Subcutaneous adipose tissue (tissue), 4 donors: ENCODE measurements around the gene ZNF292. TPM values are rescaled to one million over a fixed set of nuclear protein-coding genes. Genes with fewer than 3 reads are reported as not detected.

Source experiments
- total RNA-seq, 4 donors: library from RNA; depleted of rRNA; stranded (reverse); fragments of >200 nt; gene quantifications; one replicate each; pipeline ENCODE4 v1.1.0, GENCODE V29; 2016
- TF ChIP-seq, protein P1 (sequence below): fragments of 450-650 bp; IDR thresholded peaks from one replicate; pipeline ENCODE4 v1.5.1; 2016; ENCODE audit warnings: low read depth, mild to moderate bottlenecking, control low read depth, antibody characterized with exemption, moderate library complexity

ZNF292 gene
- total RNA-seq, 4 donors from 2014 or later = 31.5 to 39.4 (median 36.8) TPM

DNA sequence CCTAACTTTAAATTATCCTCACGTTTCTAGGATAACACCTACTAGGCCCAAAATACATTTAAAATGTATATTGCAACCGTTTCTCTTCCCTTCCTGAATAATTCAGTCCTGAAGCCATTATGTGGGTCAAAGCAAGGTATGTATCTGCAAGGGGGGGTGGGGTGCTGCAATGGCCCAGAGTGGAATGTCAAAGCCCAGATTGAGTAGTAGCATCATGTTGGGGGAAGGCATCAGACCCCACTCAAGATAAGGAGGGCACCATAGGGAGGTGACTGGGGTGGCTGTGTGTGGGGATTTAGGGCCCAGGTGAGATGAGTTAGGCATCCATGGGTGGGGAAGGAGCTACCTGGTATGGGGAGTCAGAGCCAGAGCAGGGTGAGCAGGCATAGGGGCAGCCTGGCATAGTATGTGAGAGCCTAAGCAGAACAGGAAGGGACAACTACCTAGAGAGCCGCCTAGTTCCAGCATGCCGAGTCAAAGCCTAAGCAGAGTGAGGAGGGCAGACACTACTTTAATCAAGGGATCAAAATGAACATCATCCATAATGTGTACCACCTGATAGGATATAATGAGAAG is 48.2 kb downstream of the ZNF292 start:
- TF ChIP-seq, protein P1, sequence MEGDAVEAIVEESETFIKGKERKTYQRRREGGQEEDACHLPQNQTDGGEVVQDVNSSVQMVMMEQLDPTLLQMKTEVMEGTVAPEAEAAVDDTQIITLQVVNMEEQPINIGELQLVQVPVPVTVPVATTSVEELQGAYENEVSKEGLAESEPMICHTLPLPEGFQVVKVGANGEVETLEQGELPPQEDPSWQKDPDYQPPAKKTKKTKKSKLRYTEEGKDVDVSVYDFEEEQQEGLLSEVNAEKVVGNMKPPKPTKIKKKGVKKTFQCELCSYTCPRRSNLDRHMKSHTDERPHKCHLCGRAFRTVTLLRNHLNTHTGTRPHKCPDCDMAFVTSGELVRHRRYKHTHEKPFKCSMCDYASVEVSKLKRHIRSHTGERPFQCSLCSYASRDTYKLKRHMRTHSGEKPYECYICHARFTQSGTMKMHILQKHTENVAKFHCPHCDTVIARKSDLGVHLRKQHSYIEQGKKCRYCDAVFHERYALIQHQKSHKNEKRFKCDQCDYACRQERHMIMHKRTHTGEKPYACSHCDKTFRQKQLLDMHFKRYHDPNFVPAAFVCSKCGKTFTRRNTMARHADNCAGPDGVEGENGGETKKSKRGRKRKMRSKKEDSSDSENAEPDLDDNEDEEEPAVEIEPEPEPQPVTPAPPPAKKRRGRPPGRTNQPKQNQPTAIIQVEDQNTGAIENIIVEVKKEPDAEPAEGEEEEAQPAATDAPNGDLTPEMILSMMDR = no peak

DNA sequence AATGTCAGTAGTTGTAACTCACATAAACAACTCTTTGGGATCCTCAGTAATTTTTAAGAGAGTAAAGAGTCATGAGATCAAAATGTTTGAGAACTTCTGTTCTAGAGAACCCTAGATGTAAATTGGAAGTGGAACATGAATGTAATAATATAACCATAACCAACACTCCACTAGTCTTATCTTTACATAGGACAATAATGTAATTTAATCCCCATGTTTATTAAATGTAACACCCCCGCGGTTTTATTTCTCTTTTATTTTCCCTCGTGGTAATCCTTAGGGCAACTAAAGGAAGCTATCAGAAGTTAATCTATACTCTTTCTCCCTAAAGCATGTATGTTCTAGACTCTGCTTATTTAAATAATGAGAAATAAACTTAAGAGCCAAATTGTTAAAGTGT is 54.4 kb downstream of the ZNF292 start:
- TF ChIP-seq, protein P1 = no peak

DNA sequence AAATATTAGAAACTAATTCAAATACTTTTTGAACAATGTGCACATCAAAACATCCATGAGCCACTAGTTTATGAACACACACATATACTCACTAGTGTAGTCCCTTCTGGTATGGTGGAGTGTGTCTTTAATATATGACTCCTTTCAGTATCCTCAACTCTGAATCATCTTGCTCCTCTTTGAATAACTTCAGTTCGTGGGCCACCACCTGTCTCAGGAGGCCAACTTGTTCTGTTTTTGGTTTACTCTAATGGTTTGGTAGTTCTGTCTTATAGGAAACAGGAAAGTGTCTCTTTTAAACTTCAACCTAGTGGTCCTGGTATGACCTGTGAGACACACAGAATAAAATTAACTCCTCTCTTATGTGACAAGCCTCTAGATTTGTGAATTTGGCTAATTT is 55.6 kb downstream of the ZNF292 start:
- TF ChIP-seq, protein P1 = no peak

DNA sequence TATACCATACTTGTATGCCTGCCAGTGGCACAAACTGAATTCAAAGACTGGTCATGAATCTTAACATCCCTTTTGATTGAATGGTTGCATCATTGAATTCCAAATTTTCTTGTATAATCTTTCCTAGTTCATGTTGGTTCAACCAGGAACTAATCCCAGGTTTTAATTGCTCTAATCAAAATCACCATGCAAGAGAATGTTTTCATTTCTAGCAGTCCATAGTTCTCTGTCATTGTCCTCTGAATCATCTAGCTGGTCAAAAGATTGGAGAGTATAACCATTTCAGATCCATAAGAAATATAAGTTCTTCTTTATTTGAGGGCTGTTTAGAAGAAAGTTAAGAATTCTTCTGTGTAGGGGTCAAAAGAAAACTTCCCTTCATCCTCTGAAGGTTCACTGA is 57.2 kb downstream of the ZNF292 start:
- TF ChIP-seq, protein P1 = no peak

DNA sequence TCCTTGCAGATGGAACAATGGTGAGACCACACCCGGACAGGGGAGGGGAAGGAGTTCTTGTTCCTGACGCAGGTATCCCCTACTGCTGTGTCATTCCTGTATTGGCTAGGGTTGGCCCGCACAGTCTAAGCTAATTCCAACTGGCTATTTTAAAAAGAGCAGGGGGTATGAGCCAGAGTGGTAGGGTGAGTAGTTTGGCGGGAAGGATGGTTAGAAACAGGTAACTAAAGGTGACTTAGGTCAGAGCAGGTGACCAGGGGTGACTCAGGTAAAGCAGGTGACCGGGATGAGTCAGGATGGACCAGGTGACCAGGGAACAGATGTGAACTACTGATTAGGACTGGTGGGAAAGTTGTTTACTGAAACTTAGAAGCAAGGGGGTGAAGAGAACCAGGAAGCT is 58.0 kb downstream of the ZNF292 start:
- TF ChIP-seq, protein P1 = no peak

DNA sequence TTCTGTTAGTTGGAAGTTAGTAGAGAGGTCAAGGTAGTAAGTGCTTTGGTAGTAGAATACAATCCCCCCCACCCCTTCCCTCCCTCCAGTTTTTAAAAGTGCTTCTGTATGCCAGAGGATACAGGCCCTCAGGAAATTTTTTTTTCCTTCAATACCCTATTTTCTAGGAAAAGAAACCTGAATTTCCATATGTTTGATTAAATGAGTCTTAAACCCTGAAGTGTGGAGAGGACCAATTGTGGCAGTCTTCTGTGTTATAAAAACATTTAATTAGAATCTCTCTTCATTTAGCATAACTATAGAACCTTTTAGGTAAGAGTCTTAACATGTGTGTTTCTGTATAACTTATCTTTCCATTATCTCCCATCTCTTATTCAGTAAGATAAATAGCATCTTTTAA is 59.5 kb downstream of the ZNF292 start:
- TF ChIP-seq, protein P1 = no peak

DNA sequence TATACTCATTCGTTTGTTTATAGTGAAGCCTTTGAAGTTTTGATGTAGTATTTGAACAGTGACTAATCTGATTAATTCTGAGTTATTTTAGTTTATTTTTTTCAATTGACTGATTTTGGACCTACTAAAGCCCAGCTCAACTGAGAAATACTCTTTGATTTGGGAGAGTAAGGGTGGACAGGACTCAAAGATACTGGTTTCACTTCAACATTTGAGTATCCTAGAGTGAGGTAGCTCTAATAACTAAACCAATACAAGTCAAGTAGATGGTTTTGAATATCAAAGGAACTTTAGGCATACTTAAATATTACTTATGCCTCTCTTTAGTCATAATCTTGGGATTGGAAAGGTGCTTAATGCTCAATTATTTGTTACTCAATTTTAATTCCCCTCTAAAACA is 65.6 kb downstream of the ZNF292 start:
- TF ChIP-seq, protein P1 = no peak
